ENCODE results near the gene TASOR2. TPM values are rescaled to one million over a fixed set of nuclear protein-coding genes. Genes with fewer than 3 reads are reported as not detected.

The TASOR2 gene
- total RNA-seq, 1 donor from 2014 or later, result 87.2 TPM

DNA sequence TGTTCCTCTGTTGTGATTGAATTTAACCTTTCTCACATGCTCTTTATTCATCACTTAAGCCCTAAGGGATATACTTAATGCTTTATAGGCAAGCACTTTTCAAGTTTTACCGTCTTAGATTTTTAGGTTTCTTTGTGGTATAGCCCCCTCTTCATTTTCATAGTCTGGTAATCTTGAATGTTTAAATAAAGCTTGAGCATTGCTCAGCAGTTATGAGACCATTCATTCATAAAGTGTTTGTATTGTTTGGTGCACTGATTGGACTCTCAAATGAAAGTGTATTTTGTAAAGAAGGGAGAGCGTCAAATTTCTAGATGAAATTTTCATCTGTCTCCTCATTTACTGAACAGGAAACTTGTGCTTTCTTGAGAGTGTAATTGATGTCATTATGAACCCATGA lies 25.2 kb downstream of the TASOR2 start:
- no peak for FAIRE-seq
- no peaks in the 10 kb centered on the region for H3K27me3 ChIP-seq (ENCODE audit: insufficient read depth, low read length)
- peaks cover 12% of the 10 kb centered on the region for H3K4me1 Mint-ChIP-seq (ENCODE audit: low read depth, unreplicated experiment)
- TF ChIP-seq EZH2 (IDR thresholded peaks at IDR 0.05; ENCODE audit: insufficient read depth, low read length), result no peak
- TF ChIP-seq CTCF (IDR thresholded peaks at IDR 0.05; ENCODE audit: insufficient read depth, low read depth, low read length), result no peak
- H3K4me3 ChIP-seq (ENCODE audit: insufficient read depth, low read depth, low read length), result no peak overlapping the region
- no peak overlapping the region for H3K4me2 ChIP-seq (ENCODE audit: low read length)
- H4K20me1 ChIP-seq (ENCODE audit: insufficient read depth, low read length), result peaks cover 62% of the 10 kb centered on the region
- peaks cover 98% of the 10 kb centered on the region for H3K79me2 ChIP-seq (ENCODE audit: insufficient read depth, low read length)
- no peak overlapping the region for H3K27ac ChIP-seq (ENCODE audit: low read depth, low read length)
- no peaks in the 10 kb centered on the region for H3K4me1 ChIP-seq (ENCODE audit: insufficient read depth, low read length)
- no peaks in the 10 kb centered on the region for H3K9me3 Mint-ChIP-seq (ENCODE audit: unreplicated experiment)
- no peaks in the 10 kb centered on the region for H3K9me3 ChIP-seq (ENCODE audit: insufficient read depth, low read depth, low read length)
- no peak overlapping the region for H2AFZ ChIP-seq (ENCODE audit: low read depth, low read length)
- H3K4me3 Mint-ChIP-seq (ENCODE audit: unreplicated experiment), result no peak overlapping the region
- no peak overlapping the region for H3K27ac Mint-ChIP-seq (ENCODE audit: unreplicated experiment)
- no peak for DNase-seq (ENCODE audit: low read depth)
- H3K9ac ChIP-seq (ENCODE audit: low read length), result no peak overlapping the region
- H3K27me3 Mint-ChIP-seq (ENCODE audit: low read depth, unreplicated experiment), result no peaks in the 10 kb centered on the region
- no peaks in the 10 kb centered on the region for H3K36me3 ChIP-seq (ENCODE audit: insufficient read depth, low read length)
- H3K36me3 Mint-ChIP-seq (ENCODE audit: low read depth, unreplicated experiment), result peaks cover 3% of the 10 kb centered on the region

DNA sequence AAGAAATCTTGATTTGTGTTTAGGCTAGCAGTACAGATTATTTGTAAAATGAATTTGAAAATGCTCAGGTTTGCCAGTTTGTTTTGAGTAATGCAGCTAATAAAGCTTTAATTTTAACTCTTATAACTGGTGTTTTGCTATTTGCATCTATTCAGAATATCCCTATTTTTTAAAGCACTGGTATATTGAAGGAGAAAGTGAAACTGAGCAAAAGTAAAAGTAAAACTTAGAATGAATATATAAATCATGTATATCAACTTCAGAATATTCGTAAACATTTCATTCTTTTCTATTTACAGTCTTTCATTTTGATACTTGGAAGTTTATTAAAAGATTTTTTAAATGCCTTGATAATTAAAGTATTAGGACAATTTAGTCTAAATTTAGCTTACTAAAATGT lies 26.2 kb downstream of the TASOR2 start:
- H3K4me3 Mint-ChIP-seq (ENCODE audit: unreplicated experiment), result no peak overlapping the region
- peaks cover 65% of the 10 kb centered on the region for H4K20me1 ChIP-seq (ENCODE audit: insufficient read depth, low read length)
- H2AFZ ChIP-seq (ENCODE audit: low read depth, low read length), result no peak overlapping the region
- peaks cover 3% of the 10 kb centered on the region for H3K36me3 Mint-ChIP-seq (ENCODE audit: low read depth, unreplicated experiment)
- H3K4me2 ChIP-seq (ENCODE audit: low read length), result no peak overlapping the region
- no peaks in the 10 kb centered on the region for H3K27me3 ChIP-seq (ENCODE audit: insufficient read depth, low read length)
- no peak for DNase-seq (ENCODE audit: low read depth)
- FAIRE-seq, result no peak
- TF ChIP-seq CTCF (IDR thresholded peaks at IDR 0.05; ENCODE audit: insufficient read depth, low read depth, low read length), result no peak
- TF ChIP-seq EZH2 (IDR thresholded peaks at IDR 0.05; ENCODE audit: insufficient read depth, low read length), result no peak
- no peak overlapping the region for H3K4me3 ChIP-seq (ENCODE audit: insufficient read depth, low read depth, low read length)
- no peaks in the 10 kb centered on the region for H3K9me3 ChIP-seq (ENCODE audit: insufficient read depth, low read depth, low read length)
- H3K9ac ChIP-seq (ENCODE audit: low read length), result no peak overlapping the region
- H3K4me1 Mint-ChIP-seq (ENCODE audit: low read depth, unreplicated experiment), result peaks cover 10% of the 10 kb centered on the region
- H3K27ac ChIP-seq (ENCODE audit: low read depth, low read length), result no peak overlapping the region
- no peaks in the 10 kb centered on the region for H3K36me3 ChIP-seq (ENCODE audit: insufficient read depth, low read length)
- no peaks in the 10 kb centered on the region for H3K4me1 ChIP-seq (ENCODE audit: insufficient read depth, low read length)
- H3K79me2 ChIP-seq (ENCODE audit: insufficient read depth, low read length), result peaks cover 97% of the 10 kb centered on the region
- no peak overlapping the region for H3K27ac Mint-ChIP-seq (ENCODE audit: unreplicated experiment)
- no peaks in the 10 kb centered on the region for H3K27me3 Mint-ChIP-seq (ENCODE audit: low read depth, unreplicated experiment)
- H3K9me3 Mint-ChIP-seq (ENCODE audit: unreplicated experiment), result no peaks in the 10 kb centered on the region

- no peak for FAIRE-seq
- TF ChIP-seq CTCF (IDR thresholded peaks at IDR 0.05; ENCODE audit: insufficient read depth, low read depth, low read length) (no peak), EZH2 (IDR thresholded peaks at IDR 0.05; ENCODE audit: insufficient read depth, low read length) (no peak)
- peaks cover 3% of the 10 kb centered on the region for H3K36me3 Mint-ChIP-seq (ENCODE audit: low read depth, unreplicated experiment)
- no peak overlapping the region for H3K27ac Mint-ChIP-seq (ENCODE audit: unreplicated experiment)
- no peak overlapping the region for H3K4me3 Mint-ChIP-seq (ENCODE audit: unreplicated experiment)
- Histone ChIP-seq H3K4me1 (ENCODE audit: insufficient read depth, low read length) (no peaks in the 10 kb centered on the region), H3K9me3 (ENCODE audit: insufficient read depth, low read depth, low read length) (no peaks in the 10 kb centered on the region), H3K79me2 (ENCODE audit: insufficient read depth, low read length) (peaks cover 97% of the 10 kb centered on the region), H2AFZ (ENCODE audit: low read depth, low read length) (no peak overlapping the region), H3K27me3 (ENCODE audit: insufficient read depth, low read length) (no peaks in the 10 kb centered on the region), H4K20me1 (ENCODE audit: insufficient read depth, low read length) (peaks cover 63% of the 10 kb centered on the region), H3K9ac (ENCODE audit: low read length) (no peak overlapping the region), H3K4me3 (ENCODE audit: insufficient read depth, low read depth, low read length) (no peak overlapping the region), H3K27ac (ENCODE audit: low read depth, low read length) (no peak overlapping the region), H3K4me2 (ENCODE audit: low read length) (no peak overlapping the region), H3K36me3 (ENCODE audit: insufficient read depth, low read length) (no peaks in the 10 kb centered on the region)
- DNase-seq (ENCODE audit: low read depth), result no peak
- H3K27me3 Mint-ChIP-seq (ENCODE audit: low read depth, unreplicated experiment), result no peaks in the 10 kb centered on the region
- no peaks in the 10 kb centered on the region for H3K9me3 Mint-ChIP-seq (ENCODE audit: unreplicated experiment)
- H3K4me1 Mint-ChIP-seq (ENCODE audit: low read depth, unreplicated experiment), result peaks cover 10% of the 10 kb centered on the region
Measured at GRCh38 chr10:5711642-5712041, 27.0 kb downstream of the TASOR2 start.

Data from astrocyte (in vitro differentiated cells and primary cell).